ENCODE measurements around the gene MAN1A1.
"Not testable (repeated sequence)": the region's sequence is repeated elsewhere in the genome, so short reads cannot be mapped to it uniquely, and the experiment has no call there.

The MAN1A1 gene

DNA sequence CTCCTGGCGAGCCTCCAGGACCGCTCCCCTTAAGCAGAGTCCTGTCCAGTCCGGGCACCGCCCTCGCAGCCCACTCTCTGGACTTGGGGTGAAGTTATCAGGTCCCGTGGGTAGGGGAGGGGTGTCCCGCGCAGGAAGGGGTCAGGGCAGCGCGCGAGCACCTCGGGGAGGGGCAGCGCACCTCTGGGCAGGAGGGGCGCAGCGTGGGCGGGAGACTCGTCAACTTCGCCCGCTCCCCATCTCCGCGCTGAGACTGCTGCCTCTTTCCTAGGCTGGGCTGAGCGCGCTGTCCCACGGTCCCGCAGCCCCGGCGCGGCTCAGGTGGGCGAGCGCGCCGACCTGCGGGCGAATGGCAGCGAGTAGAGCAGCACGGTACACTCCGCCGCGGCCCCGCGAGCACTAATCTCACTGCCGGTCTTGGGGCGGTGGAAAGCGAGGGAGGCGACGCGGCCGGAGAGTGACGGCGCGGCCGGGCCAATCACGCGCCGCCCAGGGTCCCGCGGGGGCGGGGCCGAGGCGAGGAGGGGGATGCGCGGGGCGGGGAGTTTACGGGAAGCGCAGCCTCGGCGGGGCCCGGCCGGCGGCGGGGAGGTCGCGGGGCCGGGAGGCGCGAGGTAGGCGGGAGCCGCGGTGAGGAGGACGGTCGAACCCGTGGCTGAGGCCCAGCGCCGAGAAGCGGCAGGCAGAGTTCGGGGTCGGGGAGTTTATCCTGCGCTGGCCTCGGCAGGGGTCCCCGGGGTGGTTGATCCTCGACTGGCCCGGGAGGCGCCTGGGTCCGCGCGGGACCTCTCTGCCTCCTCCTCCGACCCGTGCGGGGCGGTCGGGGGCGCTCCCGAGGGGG lies at the start of gene MAN1A1:
Gene MAN1A1, minus strand, starts transcription at position 401 of the 841 bp plus-strand sequence. CDS start 696 bp downstream, outside the sequence.
- DNase-seq (ENCODE audit: extremely low spot score, insufficient read length, low read depth) = peak; percentile 91

DNA sequence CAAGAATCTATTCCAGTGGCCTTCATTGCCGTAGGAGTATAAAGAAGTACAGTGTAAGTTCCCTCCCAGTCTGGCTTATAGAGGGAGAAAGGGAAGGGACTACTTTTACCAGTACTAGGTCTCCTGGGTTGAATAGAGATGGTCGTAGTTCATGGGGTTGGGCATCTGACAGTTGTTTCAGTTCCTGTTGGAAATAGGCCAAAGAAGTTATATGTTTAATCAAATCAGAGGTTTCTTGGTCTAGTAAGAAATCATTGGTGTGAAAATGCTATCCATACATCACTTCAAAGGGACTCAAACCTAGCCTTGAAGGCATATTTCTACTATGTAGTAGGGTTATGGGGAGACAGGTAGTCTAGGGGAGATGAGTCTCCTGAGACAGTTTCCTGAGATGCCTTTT lies 45.6 kb upstream of the MAN1A1 start:
- no peak for DNase-seq (ENCODE audit: extremely low spot score, insufficient read length, low read depth)
- peak; percentile 73 for FAIRE-seq

More for the DNA sequence above, at the start of gene MAN1A1:
- FAIRE-seq = peak; percentile 89

DNA sequence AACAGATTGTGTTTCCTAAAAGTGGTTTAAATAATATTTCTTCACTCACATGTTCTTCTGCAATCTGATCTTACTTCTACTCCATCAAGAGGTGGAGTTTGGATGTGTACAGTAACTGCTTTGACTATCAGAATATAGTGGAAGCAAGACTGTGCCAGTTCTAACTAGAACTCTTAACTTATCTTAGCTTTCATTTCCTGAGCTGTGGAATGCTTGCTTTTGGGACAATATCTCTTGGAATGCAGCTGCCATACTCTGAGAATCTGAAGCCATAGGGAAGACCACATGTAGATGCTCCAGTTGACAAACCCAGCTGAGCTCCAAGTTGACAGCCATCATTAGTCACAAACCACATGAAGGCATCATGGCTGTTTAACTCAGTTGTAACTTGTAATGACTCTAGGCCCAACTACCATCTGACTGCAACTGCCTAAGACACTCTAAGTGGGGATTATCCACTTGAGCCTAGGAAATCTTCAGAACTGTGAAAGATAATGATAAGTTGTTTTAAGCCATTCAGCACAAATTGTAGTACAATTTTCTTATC lies 40.8 kb upstream of the MAN1A1 start:
- FAIRE-seq = no peak

DNA sequence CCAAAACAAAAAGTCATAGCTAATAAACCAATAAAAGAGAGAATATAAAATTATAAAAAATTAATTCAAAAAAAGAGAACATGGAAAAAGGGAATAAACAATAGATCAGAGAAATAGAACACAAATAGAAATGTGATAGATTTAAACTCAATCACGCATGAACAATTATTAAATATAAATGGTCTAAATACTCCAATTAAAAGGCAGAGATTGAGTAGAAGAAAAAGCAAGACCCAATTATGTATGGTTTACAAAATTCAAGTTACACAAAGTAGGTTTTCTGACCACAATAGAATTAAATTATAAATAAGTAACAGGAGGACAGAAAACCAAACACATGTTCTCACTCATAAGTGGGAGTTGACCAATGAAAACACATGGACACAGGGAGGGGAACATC lies 36.4 kb upstream of the MAN1A1 start:
- DNase-seq (ENCODE audit: extremely low spot score, insufficient read length, low read depth) (no peak), FAIRE-seq (no peak)

More for the DNA sequence above, 40.8 kb upstream of the MAN1A1 start:
- DNase-seq (ENCODE audit: extremely low spot score, insufficient read length, low read depth) = no peak

DNA sequence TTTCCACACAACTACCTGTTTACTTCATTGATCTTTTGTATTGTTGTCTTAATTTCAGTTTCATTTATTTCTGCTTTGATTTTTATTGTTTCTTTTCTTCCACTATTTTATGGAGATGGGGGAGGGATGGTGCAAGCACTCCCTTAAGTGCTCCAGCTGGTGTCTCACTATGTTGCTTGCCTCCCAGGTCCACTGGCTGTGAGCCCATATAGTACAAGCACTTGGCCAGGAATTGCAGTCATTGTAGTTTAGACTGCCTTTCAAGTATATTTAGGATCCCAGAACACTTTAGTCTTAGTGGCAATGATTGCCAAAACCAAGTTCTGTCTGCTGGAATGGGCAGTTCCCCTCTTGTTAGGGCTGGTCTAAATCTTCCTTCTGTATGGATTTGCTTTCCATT lies 34.9 kb upstream of the MAN1A1 start:
- FAIRE-seq = no peak
- no peak for DNase-seq (ENCODE audit: extremely low spot score, insufficient read length, low read depth)

DNA sequence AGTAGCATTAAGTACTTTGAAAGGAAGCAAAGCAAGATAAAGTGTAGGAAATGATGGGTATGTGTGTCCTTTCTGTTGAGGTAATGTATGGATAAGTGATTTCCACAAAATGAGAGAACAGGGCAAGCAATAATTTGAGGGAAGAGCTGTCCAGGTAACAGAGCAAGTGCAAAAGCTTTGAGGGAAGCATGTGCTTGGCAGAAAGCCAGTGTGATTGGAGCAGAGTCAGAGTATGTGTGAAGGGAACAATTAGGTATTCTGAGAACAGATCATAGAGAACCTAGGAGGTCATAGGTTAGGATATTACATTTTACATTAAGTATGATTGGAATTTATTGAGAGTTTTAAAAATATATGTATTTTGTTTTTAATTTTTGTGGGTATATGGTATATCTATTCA lies 30.2 kb upstream of the MAN1A1 start:
- FAIRE-seq (no peak), DNase-seq (ENCODE audit: extremely low spot score, insufficient read length, low read depth) (no peak)

DNA sequence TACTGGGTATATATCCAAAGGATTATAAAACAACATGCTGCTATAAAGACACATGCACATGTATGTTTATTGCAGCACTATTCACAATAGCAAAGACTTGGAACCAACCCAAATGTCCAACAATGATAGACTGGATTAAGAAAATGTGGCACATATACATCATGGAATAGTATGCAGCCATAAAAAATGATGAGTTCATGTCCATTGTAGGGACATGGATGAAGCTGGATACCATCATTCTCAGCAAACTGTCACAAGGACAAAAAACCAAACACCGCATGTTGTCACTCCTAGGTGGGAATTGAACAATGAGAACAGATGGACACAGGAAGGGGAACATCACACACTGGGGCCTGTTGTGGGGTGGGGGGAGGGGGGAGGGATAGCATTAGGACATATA lies 27.5 kb upstream of the MAN1A1 start:
- FAIRE-seq; DNase-seq (ENCODE audit: extremely low spot score, insufficient read length, low read depth): not testable (repeated sequence)

DNA sequence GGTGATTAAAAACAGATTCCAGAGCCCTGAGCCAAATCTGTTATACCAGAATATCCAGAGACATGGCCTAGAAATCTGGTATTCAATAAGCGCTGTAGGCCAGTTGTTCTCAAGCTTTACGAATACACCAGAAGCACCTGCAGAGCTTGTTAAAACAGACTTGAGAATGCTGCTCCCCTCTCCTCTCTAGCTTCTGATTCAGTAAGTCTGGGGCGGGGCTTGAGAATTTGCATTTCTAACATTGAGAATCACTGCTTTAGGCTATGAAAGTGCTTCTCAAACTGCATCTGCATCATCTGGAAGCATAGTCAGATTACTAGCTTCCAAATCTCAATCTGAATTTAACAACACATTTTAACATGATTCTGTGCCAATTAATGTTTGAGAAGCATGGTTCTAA lies 20.5 kb upstream of the MAN1A1 start:
- no peak for DNase-seq (ENCODE audit: extremely low spot score, insufficient read length, low read depth)
- FAIRE-seq = no peak

DNA sequence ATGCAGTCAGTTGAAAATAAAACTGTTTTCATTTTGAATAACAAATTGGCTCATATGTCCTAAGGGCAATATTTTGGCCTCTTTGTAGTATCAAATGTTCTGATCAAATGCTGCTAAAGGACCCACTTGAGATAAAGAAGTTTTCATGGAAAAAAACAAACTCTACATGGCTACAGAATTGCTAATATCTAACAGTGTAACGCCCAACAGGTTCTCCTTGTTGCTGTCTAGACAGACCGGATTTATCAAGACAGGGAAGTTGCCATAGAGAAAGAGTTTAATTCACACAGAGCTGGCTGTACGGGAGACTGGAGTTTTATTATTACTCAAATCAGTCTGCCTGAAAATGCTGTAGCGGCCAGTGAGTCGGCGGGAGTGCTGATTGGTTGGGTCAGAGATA lies 19.4 kb upstream of the MAN1A1 start:
- DNase-seq (ENCODE audit: extremely low spot score, insufficient read length, low read depth) (no peak), FAIRE-seq (no peak)

DNA sequence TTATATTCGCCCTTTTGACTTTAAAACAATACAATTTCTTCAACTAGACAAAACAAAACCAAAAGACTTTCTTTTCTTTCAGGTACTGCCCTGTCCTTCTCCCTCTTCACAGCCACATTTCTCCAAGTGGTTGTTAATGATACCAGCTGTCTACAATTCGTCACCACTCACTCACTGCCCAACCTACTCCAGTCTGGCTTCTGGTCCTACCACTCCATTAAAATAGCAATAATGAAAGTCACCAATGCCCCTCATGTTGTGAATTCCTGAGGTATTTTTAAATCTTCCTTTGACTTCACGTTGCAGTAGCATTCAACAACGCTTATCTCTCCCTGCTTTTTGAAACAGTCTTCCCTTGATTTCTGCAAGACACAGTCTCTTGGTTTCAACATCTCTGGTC lies 11.6 kb upstream of the MAN1A1 start:
- no peak for DNase-seq (ENCODE audit: extremely low spot score, insufficient read length, low read depth)
- no peak for FAIRE-seq

DNA sequence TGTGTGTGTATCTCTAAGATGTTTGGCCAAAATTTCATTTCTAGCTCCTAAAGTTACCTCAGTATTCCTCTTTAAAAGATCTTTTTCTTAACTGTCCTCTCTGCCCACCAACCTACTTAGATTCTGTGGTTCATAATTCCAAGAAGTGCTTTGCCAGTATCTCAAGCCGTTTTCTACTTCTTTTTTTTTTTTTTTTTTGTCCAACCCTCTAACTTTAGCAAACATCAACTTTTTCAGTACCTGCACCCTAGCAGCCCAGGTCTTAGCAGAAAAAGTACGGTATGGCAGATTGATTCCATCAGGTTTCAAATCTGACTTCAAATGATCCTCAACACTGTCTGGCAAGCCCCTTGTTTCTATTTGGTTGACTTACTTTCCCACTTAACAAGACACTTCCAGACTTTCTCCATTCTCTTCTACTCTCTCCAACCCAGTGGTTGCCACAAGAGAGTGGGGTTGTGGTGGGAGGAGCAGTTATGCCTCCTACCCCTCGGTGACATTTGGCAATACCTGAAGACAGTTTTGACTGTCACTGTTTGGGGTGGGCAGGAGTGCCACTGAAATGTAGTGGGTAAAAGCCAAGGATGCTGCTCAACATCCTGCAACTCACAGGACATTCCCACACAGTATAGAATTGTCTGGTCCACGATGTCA lies 10.8 kb upstream of the MAN1A1 start:
- FAIRE-seq = no peak
- no peak for DNase-seq (ENCODE audit: extremely low spot score, insufficient read length, low read depth)

DNA sequence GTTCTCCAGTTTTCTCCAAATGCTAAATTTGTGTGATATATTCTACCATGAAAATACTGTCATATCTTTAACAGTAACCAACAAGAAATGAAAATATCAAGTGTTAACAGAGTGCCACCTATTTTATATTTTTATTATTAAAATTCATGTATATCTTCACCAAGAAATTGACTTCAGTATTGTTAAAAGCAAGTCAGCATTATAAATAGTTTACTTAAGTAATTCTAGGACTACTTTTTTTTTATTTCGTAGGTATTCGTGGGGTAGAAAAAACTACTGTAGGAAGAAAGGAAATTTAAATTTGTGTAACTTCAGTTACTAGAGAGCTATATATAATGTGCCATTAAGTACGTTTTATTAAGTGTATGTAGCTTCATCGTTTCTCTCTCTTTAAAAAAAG lies 6.3 kb upstream of the MAN1A1 start:
- FAIRE-seq (no peak), DNase-seq (ENCODE audit: extremely low spot score, insufficient read length, low read depth) (no peak)

DNA sequence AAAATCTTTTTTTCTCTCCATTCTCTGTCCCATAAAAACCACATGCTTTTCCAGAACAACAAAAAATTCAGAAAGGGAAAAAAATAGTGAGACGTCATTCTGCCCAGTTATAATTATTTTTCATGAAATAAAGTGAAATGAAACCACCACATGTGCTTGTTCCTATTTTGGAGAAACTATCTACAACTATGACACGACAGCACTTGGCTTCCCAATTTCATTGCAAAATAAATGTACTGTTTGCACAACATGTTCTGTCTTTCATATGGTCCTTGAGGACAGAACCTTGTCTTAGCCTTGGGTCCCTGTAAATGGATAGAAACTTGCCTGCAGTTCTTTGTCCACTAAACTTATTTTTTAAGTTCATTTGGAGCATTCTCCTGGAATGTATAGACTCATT lies 5.6 kb upstream of the MAN1A1 start:
- DNase-seq (ENCODE audit: extremely low spot score, insufficient read length, low read depth) (no peak), FAIRE-seq (no peak)

DNA sequence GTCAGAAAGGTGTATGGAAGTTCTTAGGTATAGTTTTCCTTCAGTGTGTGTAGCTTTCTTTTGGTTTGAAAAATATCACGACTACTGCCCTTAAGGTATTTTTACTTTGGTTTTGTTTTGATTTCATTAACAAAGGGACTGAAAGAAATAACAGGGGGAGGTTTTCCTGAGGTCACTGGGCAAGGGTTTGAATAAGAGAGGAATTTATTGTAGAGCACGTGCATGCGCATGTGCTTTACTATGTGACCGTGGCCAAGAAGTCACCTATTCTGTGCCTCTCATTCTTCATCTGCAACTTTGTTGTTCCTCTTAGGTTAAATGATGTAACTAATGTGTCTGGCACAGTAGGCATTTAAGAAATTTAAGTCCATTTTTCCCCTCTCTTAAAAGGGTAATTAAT lies 4.1 kb upstream of the MAN1A1 start:
- FAIRE-seq (peak; percentile 24), DNase-seq (ENCODE audit: extremely low spot score, insufficient read length, low read depth) (no peak)

DNA sequence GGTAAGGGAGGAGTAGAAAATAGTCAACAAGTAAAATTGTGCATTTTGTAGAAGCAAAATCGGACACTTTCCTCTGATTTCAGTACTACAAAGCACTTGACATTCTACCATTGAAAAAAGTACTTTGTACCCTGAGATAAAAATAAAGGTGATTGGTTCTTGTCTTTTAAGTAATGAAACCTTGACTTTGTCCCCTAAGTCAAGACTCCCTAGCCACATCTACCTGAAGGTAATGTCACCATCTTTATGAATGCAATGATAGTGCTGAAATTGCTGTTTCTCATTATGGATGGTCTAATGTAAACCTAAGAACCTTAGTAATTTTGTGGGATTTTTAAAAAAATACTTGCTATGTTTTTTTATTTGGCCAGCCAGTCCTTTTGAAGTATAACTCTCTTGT lies 2.4 kb upstream of the MAN1A1 start:
- DNase-seq (ENCODE audit: extremely low spot score, insufficient read length, low read depth) (no peak), FAIRE-seq (no peak)

DNA sequence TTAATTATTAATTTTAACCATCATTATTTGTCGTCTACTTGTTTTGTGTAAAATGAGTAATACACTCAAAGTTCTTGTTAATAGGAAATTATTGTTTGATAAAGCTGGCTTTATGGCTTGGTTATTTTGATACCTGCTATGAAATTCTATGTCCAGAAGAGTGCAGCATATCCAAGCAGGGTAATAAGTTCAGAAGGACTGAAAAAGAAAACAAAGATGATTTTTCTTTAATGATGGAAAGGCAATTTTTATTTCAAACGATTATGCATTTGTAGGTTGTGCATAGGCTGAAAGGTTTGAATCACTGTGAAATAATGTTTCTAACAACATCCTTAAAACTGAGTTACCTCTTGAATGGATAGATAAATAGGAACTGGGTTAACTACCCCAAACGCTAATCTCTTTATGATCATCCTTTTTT lies 1.4 kb upstream of the MAN1A1 start:
- DNase-seq (ENCODE audit: extremely low spot score, insufficient read length, low read depth) (no peak), FAIRE-seq (peak; percentile 59)

DNA sequence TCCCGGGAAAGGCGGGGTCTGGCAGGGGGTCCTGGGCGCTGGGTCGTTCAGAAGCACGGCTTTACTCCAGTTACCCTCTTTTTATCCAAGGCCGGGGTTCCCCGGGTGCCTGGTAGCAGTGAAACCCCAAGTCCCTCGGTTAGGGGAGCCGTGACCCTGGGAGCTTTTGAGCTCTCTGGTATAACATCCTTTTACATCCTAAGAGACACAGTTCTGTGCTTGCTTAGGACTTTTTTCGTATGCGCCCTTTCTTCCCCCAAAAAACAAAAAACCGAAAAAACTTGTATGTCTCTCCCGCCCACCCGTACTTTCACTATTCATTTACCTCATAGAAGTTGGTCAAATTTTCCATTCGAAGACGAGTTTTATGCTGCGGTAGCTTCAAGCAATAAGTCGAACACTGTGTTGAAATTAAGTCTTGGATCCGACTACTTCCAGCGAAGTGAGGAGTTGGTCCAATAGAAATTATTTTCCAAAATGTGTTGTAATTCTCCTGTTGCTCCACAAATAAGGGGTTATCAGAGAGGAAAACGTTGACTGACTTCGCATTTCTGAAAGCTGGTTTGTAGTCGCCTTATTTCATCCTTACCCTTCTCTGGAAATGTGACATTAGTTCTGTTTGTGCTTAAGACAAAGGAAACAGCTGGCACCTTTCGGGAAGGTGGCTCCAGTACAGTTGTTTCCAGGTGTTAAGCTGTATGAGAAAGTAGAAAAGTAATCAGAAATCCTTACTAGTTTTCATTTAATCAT lies 816 bp upstream of the MAN1A1 start:
- peak; percentile 80 for FAIRE-seq
- no peak for DNase-seq (ENCODE audit: extremely low spot score, insufficient read length, low read depth)

DNA sequence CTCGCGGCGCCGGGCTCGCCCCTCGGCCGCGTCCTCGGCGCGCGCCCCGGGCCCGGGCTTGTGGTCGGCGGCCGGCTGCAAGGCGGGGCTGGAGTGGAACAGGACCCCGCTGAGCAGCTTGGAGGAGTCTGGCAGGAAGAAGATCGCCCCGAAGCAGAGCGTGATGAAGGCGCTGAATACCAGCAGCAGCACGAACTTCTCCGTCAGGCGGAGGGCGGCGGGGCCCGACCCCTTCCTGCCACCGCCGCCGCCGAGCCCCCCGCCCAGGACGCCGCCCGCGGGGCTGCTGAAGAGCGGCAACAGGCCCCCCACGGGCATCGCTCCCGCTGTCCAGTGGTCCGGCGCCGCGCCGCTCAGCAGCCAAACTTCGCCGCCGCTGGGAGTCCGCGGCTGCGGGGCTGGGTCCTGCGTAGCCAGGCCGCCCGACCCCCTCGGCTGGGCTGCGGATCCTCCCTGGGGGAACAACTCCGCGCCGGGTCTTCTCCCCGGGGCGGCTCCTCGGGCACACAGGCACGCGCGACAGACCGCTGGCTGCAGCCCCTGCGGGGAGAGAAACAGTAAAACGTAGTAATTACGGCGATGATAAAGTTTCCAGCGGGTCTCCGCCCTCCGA lies 707 bp downstream of the MAN1A1 start:
- DNase-seq (ENCODE audit: extremely low spot score, insufficient read length, low read depth) (no peak), FAIRE-seq (no peak)

DNA sequence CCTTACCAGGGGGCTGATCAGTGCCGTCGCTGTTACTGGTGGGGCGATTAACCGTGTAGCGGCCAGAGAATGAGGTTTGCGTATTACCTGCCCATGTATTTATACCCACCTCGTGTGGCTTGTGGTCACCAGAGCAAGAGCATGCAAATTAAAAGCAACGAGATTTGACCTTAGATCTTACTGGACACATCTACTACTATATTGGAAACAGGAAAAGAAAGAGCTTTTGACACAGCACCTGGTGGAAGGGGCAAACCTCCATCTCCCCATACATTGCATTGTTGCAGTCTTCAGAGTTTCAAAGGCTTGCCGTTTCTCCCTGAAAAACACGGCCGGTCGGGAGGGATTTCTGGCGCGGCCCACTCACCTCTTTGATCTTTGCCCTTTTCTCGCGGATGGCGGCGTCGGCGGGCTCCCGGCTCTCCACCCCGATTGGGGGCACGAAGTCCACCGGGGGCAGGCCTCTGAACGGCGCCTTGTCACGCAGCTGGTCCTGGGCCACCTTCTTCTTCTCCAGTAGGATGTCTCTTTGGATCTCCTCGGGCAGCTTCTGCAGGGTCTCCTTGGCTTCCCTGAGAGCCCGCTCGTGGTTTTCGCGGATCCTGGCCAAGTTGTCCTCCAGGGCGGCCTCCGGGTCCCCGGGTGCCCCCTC lies 1.3 kb downstream of the MAN1A1 start:
- FAIRE-seq (peak; percentile 69), DNase-seq (ENCODE audit: extremely low spot score, insufficient read length, low read depth) (no peak)

Data from GM18507 (cell line).